Measurements from ENCODE around the gene PROSER1. TPM values are rescaled to one million over a fixed set of nuclear protein-coding genes. Genes with fewer than 3 reads are reported as not detected.

The PROSER1 gene
- total and polyA plus RNA-seq, 4 donors = 3.0 to 11.3 (median 7.3) TPM

DNA sequence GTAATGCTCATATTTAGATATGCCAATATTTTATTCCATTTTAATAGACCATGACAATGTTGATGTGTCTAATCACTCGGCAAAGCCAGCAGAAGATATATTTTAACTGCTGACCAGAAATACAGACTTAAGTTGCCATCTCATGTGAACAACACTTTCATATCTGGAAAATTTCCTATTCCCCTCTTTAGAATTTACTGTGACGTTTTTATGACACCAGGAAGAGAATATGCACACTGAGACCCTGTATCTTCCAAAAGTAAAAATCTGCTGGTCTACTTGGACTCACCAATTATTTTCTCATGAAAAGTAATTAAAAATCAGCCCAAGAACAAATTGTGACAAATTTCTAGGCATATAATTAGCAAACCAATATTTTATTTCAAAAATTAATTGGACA lies 2.1 kb downstream of the PROSER1 start:
- TF ChIP-seq EGR1 (IDR thresholded peaks at IDR 0.05; ENCODE audit: low read depth in 2 of 2) (no peak), FOXA1 (IDR thresholded peaks at IDR 0.05) (no peak), GABPA (IDR thresholded peaks at IDR 0.05 in 1 of 2, conservative IDR thresholded peaks at IDR 0.05 in 1 of 2) (no peak), RAD21 (IDR thresholded peaks at IDR 0.05) (no peak), ZBTB33 (IDR thresholded peaks at IDR 0.05) (no peak), YY1 (IDR thresholded peaks at IDR 0.05) (no peak), FOXA2 (IDR thresholded peaks at IDR 0.05) (no peak), RXRA (IDR thresholded peaks at IDR 0.05) (no peak), JUND (IDR thresholded peaks at IDR 0.05) (no peak), SP1 (IDR thresholded peaks at IDR 0.05) (no peak), NR2F2 (IDR thresholded peaks at IDR 0.05) (no peak), HNF4A (conservative IDR thresholded peaks at IDR 0.05) (no peak), HNF4G (IDR thresholded peaks at IDR 0.05) (no peak), TAF1 (conservative IDR thresholded peaks at IDR 0.05) (no peak), MAX (IDR thresholded peaks at IDR 0.05) (no peak)
- TF ChIP-seq, protein P1, sequence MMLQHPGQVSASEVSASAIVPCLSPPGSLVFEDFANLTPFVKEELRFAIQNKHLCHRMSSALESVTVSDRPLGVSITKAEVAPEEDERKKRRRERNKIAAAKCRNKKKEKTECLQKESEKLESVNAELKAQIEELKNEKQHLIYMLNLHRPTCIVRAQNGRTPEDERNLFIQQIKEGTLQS (IDR thresholded peaks at IDR 0.05) = no peak
- TF ChIP-seq, protein P2, sequence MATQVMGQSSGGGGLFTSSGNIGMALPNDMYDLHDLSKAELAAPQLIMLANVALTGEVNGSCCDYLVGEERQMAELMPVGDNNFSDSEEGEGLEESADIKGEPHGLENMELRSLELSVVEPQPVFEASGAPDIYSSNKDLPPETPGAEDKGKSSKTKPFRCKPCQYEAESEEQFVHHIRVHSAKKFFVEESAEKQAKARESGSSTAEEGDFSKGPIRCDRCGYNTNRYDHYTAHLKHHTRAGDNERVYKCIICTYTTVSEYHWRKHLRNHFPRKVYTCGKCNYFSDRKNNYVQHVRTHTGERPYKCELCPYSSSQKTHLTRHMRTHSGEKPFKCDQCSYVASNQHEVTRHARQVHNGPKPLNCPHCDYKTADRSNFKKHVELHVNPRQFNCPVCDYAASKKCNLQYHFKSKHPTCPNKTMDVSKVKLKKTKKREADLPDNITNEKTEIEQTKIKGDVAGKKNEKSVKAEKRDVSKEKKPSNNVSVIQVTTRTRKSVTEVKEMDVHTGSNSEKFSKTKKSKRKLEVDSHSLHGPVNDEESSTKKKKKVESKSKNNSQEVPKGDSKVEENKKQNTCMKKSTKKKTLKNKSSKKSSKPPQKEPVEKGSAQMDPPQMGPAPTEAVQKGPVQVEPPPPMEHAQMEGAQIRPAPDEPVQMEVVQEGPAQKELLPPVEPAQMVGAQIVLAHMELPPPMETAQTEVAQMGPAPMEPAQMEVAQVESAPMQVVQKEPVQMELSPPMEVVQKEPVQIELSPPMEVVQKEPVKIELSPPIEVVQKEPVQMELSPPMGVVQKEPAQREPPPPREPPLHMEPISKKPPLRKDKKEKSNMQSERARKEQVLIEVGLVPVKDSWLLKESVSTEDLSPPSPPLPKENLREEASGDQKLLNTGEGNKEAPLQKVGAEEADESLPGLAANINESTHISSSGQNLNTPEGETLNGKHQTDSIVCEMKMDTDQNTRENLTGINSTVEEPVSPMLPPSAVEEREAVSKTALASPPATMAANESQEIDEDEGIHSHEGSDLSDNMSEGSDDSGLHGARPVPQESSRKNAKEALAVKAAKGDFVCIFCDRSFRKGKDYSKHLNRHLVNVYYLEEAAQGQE (IDR thresholded peaks at IDR 0.05) = no peak
- TF ChIP-seq, protein P3, sequence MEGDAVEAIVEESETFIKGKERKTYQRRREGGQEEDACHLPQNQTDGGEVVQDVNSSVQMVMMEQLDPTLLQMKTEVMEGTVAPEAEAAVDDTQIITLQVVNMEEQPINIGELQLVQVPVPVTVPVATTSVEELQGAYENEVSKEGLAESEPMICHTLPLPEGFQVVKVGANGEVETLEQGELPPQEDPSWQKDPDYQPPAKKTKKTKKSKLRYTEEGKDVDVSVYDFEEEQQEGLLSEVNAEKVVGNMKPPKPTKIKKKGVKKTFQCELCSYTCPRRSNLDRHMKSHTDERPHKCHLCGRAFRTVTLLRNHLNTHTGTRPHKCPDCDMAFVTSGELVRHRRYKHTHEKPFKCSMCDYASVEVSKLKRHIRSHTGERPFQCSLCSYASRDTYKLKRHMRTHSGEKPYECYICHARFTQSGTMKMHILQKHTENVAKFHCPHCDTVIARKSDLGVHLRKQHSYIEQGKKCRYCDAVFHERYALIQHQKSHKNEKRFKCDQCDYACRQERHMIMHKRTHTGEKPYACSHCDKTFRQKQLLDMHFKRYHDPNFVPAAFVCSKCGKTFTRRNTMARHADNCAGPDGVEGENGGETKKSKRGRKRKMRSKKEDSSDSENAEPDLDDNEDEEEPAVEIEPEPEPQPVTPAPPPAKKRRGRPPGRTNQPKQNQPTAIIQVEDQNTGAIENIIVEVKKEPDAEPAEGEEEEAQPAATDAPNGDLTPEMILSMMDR (IDR thresholded peaks at IDR 0.05; ENCODE audit: low read depth, low read length, missing input control) = no peak
- Histone ChIP-seq H3K9me3 (ENCODE audit: control insufficient read depth in 4 of 4, low read length in 3 of 4) (no peaks in the 10 kb centered on the region), H3K27ac (ENCODE audit: low read depth in 1 of 2, low read length in 2 of 2) (no peak overlapping the region), H3K4me1 (ENCODE audit: control insufficient read depth in 4 of 4, insufficient read depth in 4 of 4, low read length in 3 of 4) (peaks cover 6 to 49% (median 30%) of the 10 kb centered on the region in 4 donors), H3K36me3 (ENCODE audit: control insufficient read depth in 4 of 4, insufficient read depth in 3 of 4, low read depth in 1 of 4, low read length in 3 of 4) (peaks cover 0 to under 1% (median 0%) of the 10 kb centered on the region in 4 donors), H3K27me3 (ENCODE audit: control insufficient read depth in 4 of 4, insufficient read depth in 4 of 4, low read length in 3 of 4) (no peaks in the 10 kb centered on the region), H3K4me3 (ENCODE audit: low read depth in 1 of 3, low read length in 3 of 3) (peak overlapping the region in 1 of 3 donors; percentile 100), H3K9ac (ENCODE audit: low read depth in 1 of 2, low read length in 2 of 2) (peak overlapping the region; percentile 12 to 70)
- no peak for DNase-seq (ENCODE audit: low spot score)
- WGBS = 50% methylated on average over 2 of the region's 2 CpGs

Data from liver (tissue), 9 donors.